Hematopoietic multipotent progenitor cell treated with erythropoietin and hydrocortisone succinate and interleukin-3 and kit ligand, for 4 days (in vitro differentiated cells): ENCODE results near the gene DUSP6.

ENCODE experiments used
- DNase-seq: peaks from one replicate; pipeline ENCODE4 v3.0.0-alpha.2; 2015

DUSP6 gene, protein sequence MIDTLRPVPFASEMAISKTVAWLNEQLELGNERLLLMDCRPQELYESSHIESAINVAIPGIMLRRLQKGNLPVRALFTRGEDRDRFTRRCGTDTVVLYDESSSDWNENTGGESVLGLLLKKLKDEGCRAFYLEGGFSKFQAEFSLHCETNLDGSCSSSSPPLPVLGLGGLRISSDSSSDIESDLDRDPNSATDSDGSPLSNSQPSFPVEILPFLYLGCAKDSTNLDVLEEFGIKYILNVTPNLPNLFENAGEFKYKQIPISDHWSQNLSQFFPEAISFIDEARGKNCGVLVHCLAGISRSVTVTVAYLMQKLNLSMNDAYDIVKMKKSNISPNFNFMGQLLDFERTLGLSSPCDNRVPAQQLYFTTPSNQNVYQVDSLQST

GRCh38 chr12:89352492-89353187, at the start of gene DUSP6:
Gene DUSP6 (minus strand): TSS chr12:89352501. CDS start chr12:89352039, 462 bp downstream.
- DNase-seq: peak; percentile 98

DNA sequence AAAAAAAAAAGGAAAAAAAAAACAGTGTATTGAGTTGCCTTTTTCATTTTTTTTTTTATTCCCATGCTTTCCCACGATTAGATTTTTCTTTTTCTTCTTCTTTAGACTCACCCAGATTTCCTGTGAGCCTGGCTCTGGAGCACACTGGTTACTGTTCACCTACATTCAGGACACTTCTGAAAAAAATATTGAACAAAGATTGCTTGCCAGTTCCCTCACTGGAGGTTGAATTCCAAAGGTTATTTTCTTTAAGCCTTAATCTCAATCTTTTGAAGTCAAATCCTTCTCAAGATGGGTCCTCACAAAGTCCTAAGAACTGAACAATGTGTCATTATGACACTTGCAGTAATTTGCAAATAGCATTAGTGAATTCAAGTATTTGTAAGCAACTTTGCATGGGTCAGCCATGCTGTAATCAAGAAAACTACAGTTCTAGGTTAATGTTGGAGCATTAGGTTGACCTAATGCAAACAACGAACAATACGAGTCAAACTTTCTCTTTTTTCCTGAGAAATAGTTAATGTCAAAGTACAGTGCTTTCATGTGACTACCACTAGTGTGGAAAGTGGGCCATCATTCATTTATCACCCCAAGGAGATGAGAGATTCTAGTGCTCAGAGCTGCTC, 49.2 kb upstream of the DUSP6 start:
- no peak for DNase-seq

DNA sequence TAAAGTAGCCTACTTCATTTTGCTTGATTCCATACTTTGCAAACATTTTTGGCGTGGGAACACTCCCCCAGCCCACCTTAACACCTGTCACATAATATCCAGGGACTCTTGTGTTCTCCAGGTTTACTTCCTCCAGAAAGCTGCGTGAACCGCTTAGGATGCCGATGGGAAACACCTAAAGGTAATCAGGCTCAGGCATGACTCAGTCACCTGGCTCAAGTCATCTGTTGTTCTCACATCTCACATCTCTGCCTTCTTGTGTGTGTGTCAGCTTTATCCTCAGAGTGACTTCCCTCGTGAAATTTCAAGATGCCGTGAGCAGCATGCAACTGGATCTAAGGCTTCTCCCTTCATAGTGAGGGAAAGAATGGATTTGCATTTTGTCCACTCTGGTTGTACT, 48.1 kb upstream of the DUSP6 start:
- no peak for DNase-seq

DNA sequence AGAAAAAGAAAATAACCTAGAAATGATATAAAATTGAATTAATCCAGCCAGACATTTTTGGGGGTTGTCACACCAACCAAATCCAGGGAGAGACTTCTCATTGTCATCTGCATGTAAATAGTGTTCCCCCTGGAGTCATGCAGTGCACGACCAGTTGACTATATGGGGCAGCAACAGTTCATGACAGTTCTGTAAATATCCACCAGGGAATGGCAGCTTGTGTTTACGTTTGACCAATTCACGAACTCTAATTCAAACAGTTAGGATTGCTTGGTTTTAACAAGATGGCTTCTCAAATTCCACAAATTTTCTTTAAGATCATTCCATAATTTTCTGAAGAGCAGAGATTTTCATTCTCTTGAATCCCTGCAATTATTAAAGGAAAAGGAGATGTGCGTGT, 43.4 kb upstream of the DUSP6 start:
- no peak for DNase-seq

- peak; percentile 96 for DNase-seq
These were observed 41.3 kb upstream of the DUSP6 start for GRCh38 chr12:89393551-89394121.

DNA sequence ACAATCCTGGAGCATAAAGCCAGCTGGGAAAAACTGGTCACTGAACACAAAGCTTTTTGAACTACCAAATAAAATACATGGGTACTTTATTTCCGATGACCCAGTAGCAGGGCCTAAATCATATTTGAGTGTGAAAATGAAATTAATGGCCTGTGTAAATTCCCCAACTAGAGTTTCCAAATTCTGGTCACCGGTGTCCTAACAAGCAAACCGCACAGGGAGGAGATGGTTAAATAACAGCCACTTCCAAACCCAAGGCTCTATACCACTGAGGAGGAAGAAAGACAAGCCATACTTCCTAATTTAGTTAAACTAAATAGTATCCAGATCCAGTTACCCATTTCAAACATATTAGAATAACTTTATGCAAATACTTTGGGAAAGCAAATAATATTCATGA, 40.1 kb upstream of the DUSP6 start:
- DNase-seq: no peak

GRCh38 chr12:89391726-89392336, 39.5 kb upstream of the DUSP6 start:
- DNase-seq: no peak

DNA sequence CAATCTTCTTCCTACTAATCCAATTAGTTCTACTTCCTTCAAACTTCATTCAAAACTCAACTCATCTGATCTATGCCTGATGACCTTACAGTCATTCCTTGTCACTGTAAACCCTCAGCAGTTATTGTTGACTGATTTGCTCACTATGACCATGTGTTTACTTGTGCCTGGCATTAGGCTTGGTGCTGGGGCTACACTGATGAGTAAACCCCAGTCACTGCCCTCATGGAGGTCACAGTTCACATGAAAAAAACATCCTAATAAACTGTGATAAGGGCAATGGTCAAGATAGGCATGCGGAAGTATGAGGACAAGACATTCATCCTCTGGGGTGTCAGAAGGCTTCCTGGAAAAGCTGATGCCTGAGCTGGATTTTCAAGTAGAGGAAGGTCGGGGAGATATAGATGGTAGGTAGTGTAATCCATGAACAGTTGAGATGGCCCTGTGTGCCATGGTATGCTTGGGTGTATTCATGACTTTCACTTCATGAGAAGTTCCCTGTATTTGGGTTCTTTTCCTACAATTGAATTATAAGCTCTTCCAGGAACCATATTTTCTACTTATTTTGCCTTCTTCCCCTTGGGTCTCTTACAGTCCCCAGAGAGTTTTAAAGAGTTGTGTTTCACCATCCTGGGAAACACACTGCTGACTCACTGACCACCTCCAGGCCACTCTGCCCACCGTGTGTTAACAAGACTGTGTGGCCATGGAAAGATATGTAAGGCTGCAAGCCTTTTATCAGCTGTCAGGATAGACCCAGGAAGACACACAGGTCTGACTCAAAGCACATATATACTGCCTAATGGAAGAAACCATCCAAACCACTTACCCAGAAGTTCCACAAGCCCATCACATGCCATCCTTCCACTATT, 38.7 kb upstream of the DUSP6 start:
- peak; percentile 47 for DNase-seq

DNA sequence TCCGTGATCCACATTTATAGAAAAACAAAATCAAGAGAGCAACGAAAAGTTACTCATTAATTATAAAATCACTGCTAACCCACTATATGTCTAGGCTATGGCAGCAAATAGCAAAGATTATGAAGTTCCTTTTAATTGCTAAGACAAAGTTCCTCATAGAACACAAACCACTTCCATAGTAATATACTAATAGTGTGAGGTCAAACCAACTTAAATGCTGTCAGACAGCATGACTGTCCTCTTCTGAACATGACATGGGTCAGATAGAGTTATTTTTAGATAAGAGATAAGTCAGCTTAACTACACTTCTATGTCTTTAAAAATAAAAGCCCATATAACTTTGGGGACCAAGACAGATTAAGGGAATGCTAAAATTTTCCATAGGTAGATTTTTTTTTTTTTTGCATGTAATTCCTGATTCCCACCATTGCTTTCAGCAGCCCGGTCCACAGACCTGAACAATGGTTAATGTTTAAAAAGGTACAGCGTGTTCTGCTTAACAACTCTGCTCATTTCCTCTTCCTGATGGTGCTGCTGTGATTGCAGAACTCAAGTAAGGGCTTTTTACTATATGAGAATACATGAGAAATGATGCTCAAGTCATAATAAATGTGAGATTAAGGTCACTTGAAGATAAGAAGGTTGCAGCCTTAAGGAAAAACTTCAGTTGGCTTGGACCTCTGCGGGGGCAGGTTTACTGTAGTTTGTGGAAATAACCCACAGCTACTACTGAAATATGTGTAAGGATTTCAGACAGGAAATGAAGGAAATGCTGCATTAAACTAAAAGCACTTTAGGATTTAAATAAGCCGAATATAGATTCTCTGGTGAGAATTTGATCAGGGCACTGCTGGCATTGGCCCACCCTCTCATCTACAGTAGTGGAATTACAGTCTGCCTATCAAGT, 37.7 kb upstream of the DUSP6 start:
- DNase-seq: no peak

GRCh38 chr12:89386138-89386537, 33.8 kb upstream of the DUSP6 start:
- no peak for DNase-seq

DNA sequence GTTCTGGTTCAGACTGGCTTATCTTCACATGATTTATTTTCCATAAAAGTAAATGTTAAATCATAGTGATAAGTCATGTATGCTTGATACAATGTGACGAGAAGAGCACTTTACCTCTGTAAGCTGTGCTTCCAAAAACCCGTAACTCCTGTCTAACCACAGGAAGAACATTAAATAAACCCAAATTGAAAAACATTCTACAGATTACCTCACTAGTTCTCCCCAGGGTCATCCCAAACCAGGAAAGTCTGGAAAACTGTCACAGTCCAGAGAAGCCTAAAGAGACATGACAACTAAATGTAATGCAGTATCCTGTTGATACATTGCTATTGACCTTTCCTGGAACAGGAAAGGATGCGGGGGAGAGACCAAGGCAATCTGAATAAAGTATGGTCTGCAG, 32.5 kb upstream of the DUSP6 start:
- DNase-seq: no peak

- no peak for DNase-seq
These were observed 31.9 kb upstream of the DUSP6 start for GRCh38 chr12:89384050-89384758.

GRCh38 chr12:89383235-89384049, 31.1 kb upstream of the DUSP6 start:
- peak; percentile 45 for DNase-seq

- peak; percentile 55 for DNase-seq
These were observed 30.0 kb upstream of the DUSP6 start for GRCh38 chr12:89382328-89382727.

DNA sequence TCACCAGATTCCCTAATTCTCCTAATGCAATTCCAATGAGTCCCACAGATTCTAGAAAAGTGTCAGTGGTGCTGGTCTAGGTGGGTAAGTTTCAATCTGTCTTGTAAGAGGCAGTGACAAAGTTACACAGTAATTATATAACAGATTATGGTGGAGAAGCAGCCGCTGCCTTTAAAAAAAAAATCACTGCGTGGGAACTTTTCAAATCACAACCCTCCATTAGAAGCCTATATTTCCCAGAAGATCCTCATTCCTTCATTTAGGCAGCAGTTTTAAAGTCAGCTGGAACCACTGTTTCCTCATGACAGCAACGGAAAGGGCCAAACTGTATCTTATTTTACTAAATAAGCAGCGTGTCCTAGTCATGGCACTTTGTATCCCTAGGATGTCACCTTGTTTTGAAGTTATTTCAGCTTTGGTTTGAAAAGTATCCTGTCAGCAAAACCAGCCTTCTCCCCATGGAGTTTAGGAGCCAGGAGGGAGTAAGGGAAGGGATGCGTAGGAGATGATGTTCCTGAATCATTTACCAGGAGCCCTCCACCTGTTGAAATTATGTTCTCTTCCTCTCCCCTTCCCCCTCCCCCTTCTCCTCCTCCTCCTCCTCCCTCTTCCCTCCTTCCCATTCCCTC, 27.7 kb upstream of the DUSP6 start:
- no peak for DNase-seq

DNA sequence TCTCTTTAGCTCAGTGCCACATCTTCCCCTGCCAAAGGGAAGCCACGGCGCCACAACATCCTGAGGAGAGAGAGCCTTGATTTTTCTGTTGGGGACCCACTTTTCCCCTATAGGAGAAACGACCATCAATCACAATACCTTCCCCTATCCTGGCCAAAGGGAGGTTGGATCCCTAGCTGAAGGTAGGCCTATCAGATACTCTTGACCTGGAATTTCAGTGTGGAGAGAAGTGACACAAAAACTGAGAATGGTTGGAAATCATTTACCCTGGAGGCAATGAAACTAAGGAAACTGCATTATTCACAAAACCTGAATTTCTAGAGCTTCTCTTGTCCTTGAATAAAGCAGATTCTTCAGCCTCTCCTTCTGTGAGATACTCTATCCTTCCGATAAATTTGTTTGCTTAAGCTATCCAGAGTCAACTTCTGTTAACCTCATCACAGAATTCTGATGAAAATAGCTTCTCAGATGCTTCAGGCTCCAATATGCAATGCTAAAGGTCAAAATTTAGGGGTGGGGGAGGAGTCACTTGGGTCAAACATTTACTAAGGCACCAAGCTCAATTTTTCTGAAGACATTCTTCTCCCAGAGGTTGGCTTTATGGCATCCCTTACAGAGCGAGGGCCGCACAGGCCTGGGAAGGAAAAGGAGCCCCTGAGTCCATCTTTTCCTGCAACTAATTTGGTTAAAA, 27.0 kb upstream of the DUSP6 start:
- DNase-seq: no peak

GRCh38 chr12:89376844-89377243, 24.5 kb upstream of the DUSP6 start:
- DNase-seq: no peak

DNA sequence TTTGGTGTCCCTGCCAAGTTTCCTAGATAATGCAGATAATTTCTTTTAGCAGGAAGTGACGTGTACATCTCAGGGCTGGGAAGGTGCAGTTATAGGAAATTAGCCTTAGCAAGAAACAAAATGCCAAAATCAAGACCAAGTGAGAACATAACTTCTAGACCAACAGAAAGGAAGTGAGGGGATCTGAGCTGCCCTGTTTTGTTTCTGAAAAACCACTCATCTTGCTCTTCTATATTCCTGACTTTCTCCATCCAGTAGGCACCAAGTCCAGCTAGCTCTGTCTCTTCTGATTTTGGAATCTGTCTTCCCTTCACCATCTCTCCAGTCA, 23.9 kb upstream of the DUSP6 start:
- no peak for DNase-seq
